ENCODE results near the gene KLC1. TPM values are rescaled to one million over a fixed set of nuclear protein-coding genes. Genes with fewer than 3 reads are reported as not detected.

Gene KLC1
- total RNA-seq, 3 donors from 2014 or later: 99.3 to 188 (median 104) TPM

- intact Hi-C loops (cut with DNase I, micrococcal nuclease): no loop called here
- DNase-seq (no peak), ATAC-seq (no peak)
- Histone ChIP-seq H3K36me3 (ENCODE audit: low read depth) (no peaks in the 10 kb centered on the region), H3K4me1 (ENCODE audit: low read depth) (no peaks in the 10 kb centered on the region), H3K4me3 (no peak overlapping the region), H3K9me3 (no peaks in the 10 kb centered on the region)
- TF ChIP-seq, protein P1, sequence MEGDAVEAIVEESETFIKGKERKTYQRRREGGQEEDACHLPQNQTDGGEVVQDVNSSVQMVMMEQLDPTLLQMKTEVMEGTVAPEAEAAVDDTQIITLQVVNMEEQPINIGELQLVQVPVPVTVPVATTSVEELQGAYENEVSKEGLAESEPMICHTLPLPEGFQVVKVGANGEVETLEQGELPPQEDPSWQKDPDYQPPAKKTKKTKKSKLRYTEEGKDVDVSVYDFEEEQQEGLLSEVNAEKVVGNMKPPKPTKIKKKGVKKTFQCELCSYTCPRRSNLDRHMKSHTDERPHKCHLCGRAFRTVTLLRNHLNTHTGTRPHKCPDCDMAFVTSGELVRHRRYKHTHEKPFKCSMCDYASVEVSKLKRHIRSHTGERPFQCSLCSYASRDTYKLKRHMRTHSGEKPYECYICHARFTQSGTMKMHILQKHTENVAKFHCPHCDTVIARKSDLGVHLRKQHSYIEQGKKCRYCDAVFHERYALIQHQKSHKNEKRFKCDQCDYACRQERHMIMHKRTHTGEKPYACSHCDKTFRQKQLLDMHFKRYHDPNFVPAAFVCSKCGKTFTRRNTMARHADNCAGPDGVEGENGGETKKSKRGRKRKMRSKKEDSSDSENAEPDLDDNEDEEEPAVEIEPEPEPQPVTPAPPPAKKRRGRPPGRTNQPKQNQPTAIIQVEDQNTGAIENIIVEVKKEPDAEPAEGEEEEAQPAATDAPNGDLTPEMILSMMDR (IDR thresholded peaks at IDR 0.05): no peak
Observed at GRCh38 chr14:103739793-103740501, 110.9 kb downstream of the KLC1 start.

GRCh38 chr14:103740991-103741689, 112.1 kb downstream of the KLC1 start:
- no peak for ATAC-seq
- Histone ChIP-seq H3K4me1 (ENCODE audit: low read depth) (no peaks in the 10 kb centered on the region), H3K9me3 (no peaks in the 10 kb centered on the region), H3K4me3 (no peak overlapping the region), H3K36me3 (ENCODE audit: low read depth) (no peaks in the 10 kb centered on the region)
- intact Hi-C loops (cut with DNase I, micrococcal nuclease): no loop called here
- TF ChIP-seq, protein P1 (IDR thresholded peaks at IDR 0.05): no peak
- no peak for DNase-seq

DNA sequence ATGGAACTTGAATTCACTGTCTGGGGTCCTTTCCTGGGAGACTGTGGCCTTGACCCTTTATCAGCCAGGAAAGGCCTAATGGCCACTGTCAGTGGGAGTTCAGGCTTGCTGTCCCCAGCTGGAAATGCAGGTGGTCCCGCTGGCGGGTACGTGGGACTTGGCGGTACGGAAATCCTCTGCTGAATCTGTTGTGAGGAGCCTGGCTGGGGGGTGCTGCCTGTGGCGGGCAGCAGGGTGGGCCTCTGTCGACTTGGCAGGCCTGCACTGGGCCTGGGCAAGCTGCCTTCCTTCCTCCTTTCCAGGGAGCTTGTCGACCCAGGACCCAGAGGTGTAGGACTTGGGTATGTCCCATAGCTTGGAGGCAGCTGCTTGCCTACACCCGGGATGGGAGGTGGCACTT, 112.9 kb downstream of the KLC1 start:
- Histone ChIP-seq H3K4me3 (no peak overlapping the region), H3K36me3 (ENCODE audit: low read depth) (no peaks in the 10 kb centered on the region)
- DNase-seq: no peak

DNA sequence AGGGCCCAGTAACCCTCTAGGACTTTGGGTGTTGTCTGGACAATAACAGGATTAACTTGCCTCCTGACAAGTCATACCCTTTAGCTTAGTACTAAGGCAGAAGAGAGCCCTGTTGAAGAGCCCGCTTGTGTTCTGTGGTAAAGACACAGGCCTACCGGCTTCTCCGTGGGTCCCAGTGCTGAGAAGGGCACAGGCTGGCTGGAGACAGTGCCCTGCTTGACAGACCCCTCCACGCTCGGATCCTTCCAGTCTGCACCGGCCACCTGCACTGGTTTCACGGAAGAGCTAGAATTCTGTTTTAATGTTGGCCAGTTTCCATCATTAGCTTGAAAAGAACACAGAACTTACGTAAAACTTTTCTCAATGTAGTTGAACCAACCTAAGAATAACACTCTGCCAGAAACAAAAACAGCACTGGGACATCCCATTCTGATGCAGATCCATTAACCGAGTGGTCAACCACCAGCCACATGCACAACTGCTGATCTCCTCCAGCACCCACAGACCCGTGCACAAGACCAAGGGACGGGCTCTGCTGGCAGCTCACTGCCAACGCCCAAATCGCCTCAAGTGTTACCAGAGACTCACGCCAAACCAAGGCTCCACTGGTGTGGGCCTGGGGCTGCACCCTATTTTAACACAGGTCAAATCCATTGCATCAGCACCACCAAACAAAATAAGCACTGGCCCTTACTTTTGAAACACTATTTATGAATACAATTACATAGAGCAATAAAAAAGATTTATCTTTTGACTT, 113.7 kb downstream of the KLC1 start:
- DNase-seq: no peak
- no peaks in the 10 kb centered on the region for H3K9me3 ChIP-seq
- ATAC-seq: no peak
- no peaks in the 10 kb centered on the region for H3K4me1 ChIP-seq (ENCODE audit: low read depth)
- TF ChIP-seq, protein P1 (IDR thresholded peaks at IDR 0.05): no peak
- intact Hi-C loops (cut with DNase I, micrococcal nuclease): no loop called here
- H3K36me3 ChIP-seq (ENCODE audit: low read depth): no peaks in the 10 kb centered on the region
- no peak overlapping the region for H3K4me3 ChIP-seq

More for the DNA sequence above, 112.9 kb downstream of the KLC1 start:
- Histone ChIP-seq H3K4me1 (ENCODE audit: low read depth) (no peaks in the 10 kb centered on the region), H3K9me3 (no peaks in the 10 kb centered on the region)
- ATAC-seq: no peak
- intact Hi-C loops (cut with DNase I, micrococcal nuclease): no loop called here
- TF ChIP-seq, protein P1 (IDR thresholded peaks at IDR 0.05): no peak

GRCh38 chr14:103743691-103744090, 114.7 kb downstream of the KLC1 start:
- Histone ChIP-seq H3K4me1 (ENCODE audit: low read depth) (no peaks in the 10 kb centered on the region), H3K36me3 (ENCODE audit: low read depth) (no peaks in the 10 kb centered on the region), H3K4me3 (no peak overlapping the region), H3K9me3 (no peaks in the 10 kb centered on the region)
- TF ChIP-seq, protein P1 (IDR thresholded peaks at IDR 0.05): no peak
- intact Hi-C loops (cut with DNase I, micrococcal nuclease): no loop called here
- no peak for ATAC-seq
- DNase-seq: no peak

All from mucosa of descending colon (tissue), 3 donors.